OCI-LY1 (cell line): Measurements from ENCODE around the gene ZFP91.

Experiments
- H2AFZ ChIP-seq: fragments of 200-600 bp; sonication (generic), shearing (Covaris generic); 2 replicates; pipeline ENCODE4 v1.6.0; 2014; ENCODE audit warnings: antibody characterized with exemption, mild to moderate bottlenecking, low read length
- H3F3A ChIP-seq: fragments of 200-600 bp; sonication (generic), shearing (Covaris generic); 2 replicates; pipeline ENCODE4 v1.6.0; 2014; ENCODE audit warnings: mild to moderate bottlenecking, antibody characterized with exemption, low read length, moderate library complexity; ENCODE audit not compliant: insufficient read depth
- H3K27ac ChIP-seq: fragments of 200-600 bp; sonication (generic); 2 replicates; pipeline ENCODE4 v1.5.1; 2014; ENCODE audit warnings: low read length, mixed run types, mild to moderate bottlenecking, low read depth; ENCODE audit not compliant: poor library complexity, severe bottlenecking
- H3K27me3 ChIP-seq: fragments of 200-600 bp; sonication (generic); 2 replicates; pipeline ENCODE4 v1.6.0; 2014; ENCODE audit warnings: antibody characterized with exemption, mild to moderate bottlenecking, low read length, moderate library complexity; ENCODE audit not compliant: insufficient read depth
- H3K36me3 ChIP-seq: fragments of 200-600 bp; sonication (generic); 2 replicates; pipeline ENCODE4 v1.6.1; 2014; ENCODE audit warnings: mild to moderate bottlenecking, antibody characterized with exemption, low read length, moderate library complexity, mixed read lengths; ENCODE audit not compliant: insufficient read depth
- H3K4me1 ChIP-seq: fragments of 200-600 bp; sonication (generic); 2 replicates; pipeline ENCODE4 v1.5.1; 2014; ENCODE audit warnings: mild to moderate bottlenecking, low read length, moderate library complexity; ENCODE audit not compliant: insufficient read depth, severe bottlenecking
- H3K4me2 ChIP-seq: fragments of 200-600 bp; sonication (generic), shearing (Covaris generic); 2 replicates; pipeline ENCODE4 v1.6.1; 2014; ENCODE audit warnings: low read length
- H3K4me3 ChIP-seq: fragments of 200-600 bp; sonication (generic); 2 replicates; pipeline ENCODE4 v1.5.1; 2014; ENCODE audit warnings: low read length, low read depth, mild to moderate bottlenecking, mixed read lengths; ENCODE audit not compliant: poor library complexity, severe bottlenecking
- H3K79me2 ChIP-seq: fragments of 200-600 bp; shearing (Covaris generic); 2 replicates; pipeline ENCODE4 v1.6.1; 2016; ENCODE audit warnings: mixed run types, low read length, mixed read lengths; ENCODE audit not compliant: insufficient read depth
- H3K9ac ChIP-seq: fragments of 200-600 bp; sonication (generic), shearing (Covaris generic); 2 replicates; pipeline ENCODE4 v1.6.1; 2014; ENCODE audit warnings: mild to moderate bottlenecking, low read length, mixed read lengths
- H3K9me2 ChIP-seq: fragments of 200-600 bp; sonication (generic), shearing (Covaris generic); 2 replicates; pipeline ENCODE4 v1.6.1; 2014; ENCODE audit warnings: low read depth, mild to moderate bottlenecking, low read length, mixed read lengths
- H3K9me3 ChIP-seq: fragments of 200-600 bp; shearing (Covaris generic); 2 replicates; pipeline ENCODE4 v1.6.1; 2014; ENCODE audit warnings: low read length, mixed read lengths
- H4K20me1 ChIP-seq: fragments of 200-600 bp; sonication (generic), shearing (Covaris generic); 2 replicates; pipeline ENCODE4 v1.6.0; 2016; ENCODE audit warnings: mild to moderate bottlenecking, low read length; ENCODE audit not compliant: insufficient read depth
- CTCF ChIP-seq: fragments of 200-600 bp; sonication (generic), shearing (Covaris generic); IDR thresholded peaks from 2 replicates; pipeline ENCODE4 v1.5.1; 2017; ENCODE audit warnings: mild to moderate bottlenecking, antibody characterized with exemption, low read length, moderate library complexity, mixed read lengths
- EZH2 ChIP-seq: fragments of 200-600 bp; sonication (generic), shearing (Covaris generic); IDR thresholded peaks from 2 replicates; pipeline ENCODE4 v1.8.0; 2017; ENCODE audit warnings: borderline replicate concordance, mixed run types, mild to moderate bottlenecking, antibody characterized with exemption, low read length, moderate library complexity, mixed read lengths

Gene ZFP91

GRCh38 chr11:58654908-58655296 is 76.0 kb downstream of the ZFP91 start:
- Histone ChIP-seq H2AFZ (no peak overlapping the region), H3F3A (no peaks in the 10 kb centered on the region), H3K27me3 (no peaks in the 10 kb centered on the region), H3K9ac (no peak overlapping the region), H3K4me3 (no peak overlapping the region), H3K9me2 (no peaks in the 10 kb centered on the region), H3K79me2 (no peaks in the 10 kb centered on the region), H3K27ac (no peak overlapping the region), H4K20me1 (no peaks in the 10 kb centered on the region), H3K4me2 (no peak overlapping the region), H3K36me3 (no peaks in the 10 kb centered on the region), H3K9me3 (no peaks in the 10 kb centered on the region), H3K4me1 (no peaks in the 10 kb centered on the region)
- TF ChIP-seq EZH2 (no peak), CTCF (no peak)

DNA sequence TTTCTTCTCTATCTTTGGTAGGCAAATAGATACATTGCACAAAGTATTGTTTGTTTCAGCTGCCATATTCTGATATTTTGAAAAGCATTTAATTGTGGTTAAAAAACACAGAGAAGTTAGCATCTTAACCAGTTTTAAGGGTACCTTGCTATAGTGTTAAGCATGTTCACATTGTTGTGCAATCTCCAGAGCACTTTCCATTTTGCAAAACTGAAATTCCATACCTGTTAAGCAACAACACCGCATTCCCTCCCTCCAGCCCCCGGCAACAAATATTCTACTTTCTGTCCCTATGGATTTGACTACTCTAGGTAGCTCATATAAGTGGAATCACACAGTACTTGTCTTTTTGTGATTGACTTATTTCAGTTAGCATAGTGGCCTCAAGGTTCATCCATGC is 77.5 kb downstream of the ZFP91 start:
- no peak overlapping the region for H3K4me3 ChIP-seq
- H3K27ac ChIP-seq = no peak overlapping the region
- no peak overlapping the region for H3K9ac ChIP-seq
- H4K20me1 ChIP-seq = no peaks in the 10 kb centered on the region
- H3F3A ChIP-seq = no peaks in the 10 kb centered on the region
- no peaks in the 10 kb centered on the region for H3K79me2 ChIP-seq
- H3K4me2 ChIP-seq = no peak overlapping the region
- TF ChIP-seq EZH2 = no peak
- no peak for TF ChIP-seq CTCF
- no peaks in the 10 kb centered on the region for H3K4me1 ChIP-seq
- H2AFZ ChIP-seq = no peak overlapping the region
- H3K9me3 ChIP-seq = no peaks in the 10 kb centered on the region
- no peaks in the 10 kb centered on the region for H3K36me3 ChIP-seq
- H3K9me2 ChIP-seq = no peaks in the 10 kb centered on the region
- no peaks in the 10 kb centered on the region for H3K27me3 ChIP-seq

DNA sequence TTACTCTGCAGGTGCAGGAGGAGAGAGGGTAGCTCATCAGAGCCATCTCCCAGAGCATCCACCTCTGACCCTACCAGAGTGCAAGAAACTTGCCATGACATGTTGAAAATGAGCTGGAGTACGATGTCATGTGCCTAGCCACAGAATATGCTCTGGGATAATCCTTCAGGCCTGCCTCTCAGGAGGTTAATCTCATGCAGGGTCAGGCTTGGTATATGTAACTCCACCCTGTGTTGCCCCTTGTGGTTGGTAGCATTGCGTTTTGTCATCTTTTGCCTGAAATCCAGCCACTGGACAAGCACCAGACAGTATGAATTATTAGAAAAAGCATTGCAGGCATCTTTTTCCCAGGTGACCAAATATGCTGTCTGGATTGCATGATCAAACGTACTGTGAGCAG is 79.8 kb downstream of the ZFP91 start:
- H3K4me2 ChIP-seq = no peak overlapping the region
- no peaks in the 10 kb centered on the region for H3K79me2 ChIP-seq
- H3K4me1 ChIP-seq = no peaks in the 10 kb centered on the region
- no peaks in the 10 kb centered on the region for H3F3A ChIP-seq
- H3K4me3 ChIP-seq = no peak overlapping the region
- no peaks in the 10 kb centered on the region for H3K36me3 ChIP-seq
- TF ChIP-seq CTCF (no peak), EZH2 (no peak)
- H3K9me2 ChIP-seq = no peaks in the 10 kb centered on the region
- no peak overlapping the region for H3K27ac ChIP-seq
- H2AFZ ChIP-seq = no peak overlapping the region
- no peaks in the 10 kb centered on the region for H4K20me1 ChIP-seq
- no peaks in the 10 kb centered on the region for H3K27me3 ChIP-seq
- H3K9ac ChIP-seq = no peak overlapping the region
- no peaks in the 10 kb centered on the region for H3K9me3 ChIP-seq
